ENCODE measurements around the gene ARRDC4.

The ARRDC4 gene, protein sequence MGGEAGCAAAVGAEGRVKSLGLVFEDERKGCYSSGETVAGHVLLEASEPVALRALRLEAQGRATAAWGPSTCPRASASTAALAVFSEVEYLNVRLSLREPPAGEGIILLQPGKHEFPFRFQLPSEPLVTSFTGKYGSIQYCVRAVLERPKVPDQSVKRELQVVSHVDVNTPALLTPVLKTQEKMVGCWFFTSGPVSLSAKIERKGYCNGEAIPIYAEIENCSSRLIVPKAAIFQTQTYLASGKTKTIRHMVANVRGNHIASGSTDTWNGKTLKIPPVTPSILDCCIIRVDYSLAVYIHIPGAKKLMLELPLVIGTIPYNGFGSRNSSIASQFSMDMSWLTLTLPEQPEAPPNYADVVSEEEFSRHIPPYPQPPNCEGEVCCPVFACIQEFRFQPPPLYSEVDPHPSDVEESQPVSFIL

DNA sequence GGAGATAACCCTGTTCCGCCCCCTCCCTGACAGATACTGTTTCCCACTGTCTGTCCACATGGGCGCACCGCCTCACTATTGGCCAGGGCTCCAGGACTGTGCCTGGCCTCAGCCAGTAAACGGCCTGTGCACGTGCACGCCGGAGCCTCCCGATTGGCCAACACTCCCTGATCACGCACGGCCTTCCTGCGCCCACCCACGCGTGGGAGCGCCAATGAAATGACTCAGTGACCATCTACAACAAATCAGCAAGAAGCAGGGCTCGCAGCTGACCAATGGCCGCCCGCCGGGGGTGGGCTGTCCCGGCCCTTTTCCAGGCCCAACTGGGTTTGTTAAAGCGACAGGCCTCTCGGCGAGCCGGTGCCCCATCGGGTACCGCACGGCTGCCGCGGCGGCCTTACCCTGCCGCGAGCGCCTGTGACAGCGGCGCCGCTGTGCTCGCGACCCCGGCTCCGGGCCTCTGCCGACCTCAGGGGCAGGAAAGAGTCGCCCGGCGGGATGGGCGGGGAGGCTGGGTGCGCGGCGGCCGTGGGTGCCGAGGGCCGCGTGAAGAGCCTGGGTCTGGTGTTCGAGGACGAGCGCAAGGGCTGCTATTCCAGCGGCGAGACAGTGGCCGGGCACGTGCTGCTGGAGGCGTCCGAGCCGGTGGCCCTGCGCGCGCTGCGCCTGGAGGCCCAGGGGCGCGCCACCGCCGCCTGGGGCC is at the start of gene ARRDC4:
TSS of gene ARRDC4 (plus strand) at position 340 of the 703 bp plus-strand sequence. CDS start at position 499, 159 bp downstream.
- peak; percentile 98 for DNase-seq

DNA sequence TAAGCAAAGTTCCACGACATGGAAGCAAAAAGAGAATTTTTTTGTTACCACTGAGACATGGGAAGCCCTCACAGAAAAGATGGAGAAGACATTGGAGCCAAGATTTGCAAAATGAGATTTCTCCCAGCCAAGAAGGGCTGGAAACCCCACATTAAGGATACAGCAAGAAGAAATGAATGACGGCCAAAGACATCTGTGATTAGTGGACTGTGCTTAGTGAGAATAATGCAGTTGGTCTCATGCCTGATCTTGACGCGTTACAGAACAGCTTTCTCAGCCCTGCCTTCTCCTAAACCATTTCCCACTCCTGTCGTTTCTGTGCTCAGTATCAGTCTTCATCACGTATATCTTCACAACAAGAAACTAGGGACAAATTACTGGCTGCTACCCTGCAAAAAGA is 45.8 kb upstream of the ARRDC4 start:
- DNase-seq = no peak

DNA sequence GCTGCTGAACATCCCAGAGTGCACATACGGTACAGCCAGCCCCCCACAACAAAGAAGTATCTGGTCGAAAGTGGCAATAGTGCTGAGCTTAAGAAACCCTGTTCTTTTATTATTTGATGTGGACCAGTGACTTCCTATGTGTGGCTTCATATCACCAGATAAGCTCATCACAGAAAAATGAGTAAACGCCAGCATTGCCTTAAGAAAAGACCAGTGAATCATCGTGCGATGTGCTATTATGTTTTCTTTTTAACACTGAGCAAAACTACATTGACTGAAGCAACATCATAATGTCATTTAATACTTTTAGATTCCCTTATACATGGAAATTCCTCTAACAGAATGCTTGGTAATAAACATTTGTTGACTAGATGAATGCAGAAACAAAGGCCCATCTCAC is 45.2 kb upstream of the ARRDC4 start:
- no peak for DNase-seq

DNA sequence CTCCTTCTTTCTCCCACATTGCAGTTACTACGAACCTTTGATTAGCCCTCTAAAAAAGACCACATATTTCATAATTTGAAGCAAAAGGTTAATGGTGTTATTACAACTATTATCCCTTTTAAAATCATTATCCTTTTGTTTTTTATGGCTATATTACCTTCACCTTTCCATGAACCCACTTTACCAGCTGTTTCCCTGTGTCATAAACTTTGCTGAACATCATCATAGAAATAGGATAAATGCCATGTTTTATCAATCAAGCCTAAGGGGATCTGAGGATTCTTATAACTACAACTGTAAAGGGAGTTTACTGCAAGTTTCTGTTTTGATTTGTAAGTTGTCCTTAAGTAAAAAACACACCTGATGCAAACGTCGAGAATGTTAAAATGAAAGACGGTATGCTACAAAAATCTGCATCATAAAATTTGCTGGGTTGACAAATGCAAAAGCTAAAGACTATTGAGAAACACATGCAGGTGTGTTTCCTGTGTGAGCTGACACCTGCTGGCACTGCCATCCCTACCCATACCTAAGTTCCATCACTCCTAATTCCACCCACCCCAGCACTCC is 39.1 kb upstream of the ARRDC4 start:
- DNase-seq = no peak

DNA sequence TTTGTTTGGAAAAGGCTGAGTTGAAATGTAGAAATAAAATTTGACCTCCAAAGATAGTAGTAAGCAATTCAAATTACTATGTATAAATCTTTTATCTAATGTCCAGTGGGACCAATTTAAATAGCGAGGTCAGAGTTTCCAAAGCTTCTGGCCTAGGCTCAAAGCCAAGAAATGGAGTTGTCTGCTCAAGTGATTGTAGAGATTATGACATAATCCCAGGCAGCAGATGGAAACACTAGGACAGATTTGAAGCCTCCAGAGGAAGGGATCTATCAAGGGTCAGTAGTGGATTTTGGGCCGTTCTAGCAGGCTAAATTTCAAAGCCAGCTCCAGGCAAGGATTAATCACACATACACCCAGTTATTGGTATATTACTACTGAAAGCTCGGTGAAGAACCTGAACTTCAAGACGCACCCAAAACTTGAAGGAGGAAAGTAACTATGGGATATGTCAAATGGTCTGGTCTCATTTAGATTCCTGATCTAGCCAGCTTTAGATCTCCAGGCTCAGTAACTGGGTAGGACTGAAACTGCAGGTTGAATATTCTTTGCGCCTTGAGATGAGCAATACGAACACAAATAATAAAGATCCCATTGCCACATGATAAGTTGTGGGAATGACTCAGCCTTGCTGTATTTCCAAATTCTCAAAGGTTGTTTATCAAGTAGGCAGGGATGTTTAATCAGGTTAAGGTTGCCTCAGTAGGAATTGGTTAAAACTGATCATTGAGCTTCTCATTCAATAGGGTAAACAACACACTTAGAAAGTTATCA is 30.9 kb upstream of the ARRDC4 start:
- no peak for DNase-seq

DNA sequence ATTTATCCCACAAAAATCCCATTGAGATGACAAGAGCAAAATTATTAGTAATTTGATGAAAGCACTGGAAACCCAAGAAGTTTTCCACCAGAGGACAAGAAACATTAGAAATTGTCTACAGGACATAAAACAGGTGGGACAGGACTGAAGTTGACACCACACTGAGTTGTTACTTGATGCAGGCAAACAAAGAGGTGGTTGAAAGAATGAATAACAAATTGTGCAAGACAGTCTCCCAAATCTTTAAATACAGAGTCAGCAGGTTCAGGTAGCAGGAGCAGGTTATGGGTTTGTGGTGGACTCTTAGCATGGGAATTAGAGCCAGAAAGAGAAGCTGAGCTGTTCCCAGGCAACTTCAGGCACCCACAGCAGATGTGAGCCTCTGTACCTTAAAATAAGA is 30.3 kb upstream of the ARRDC4 start:
- DNase-seq = no peak

DNA sequence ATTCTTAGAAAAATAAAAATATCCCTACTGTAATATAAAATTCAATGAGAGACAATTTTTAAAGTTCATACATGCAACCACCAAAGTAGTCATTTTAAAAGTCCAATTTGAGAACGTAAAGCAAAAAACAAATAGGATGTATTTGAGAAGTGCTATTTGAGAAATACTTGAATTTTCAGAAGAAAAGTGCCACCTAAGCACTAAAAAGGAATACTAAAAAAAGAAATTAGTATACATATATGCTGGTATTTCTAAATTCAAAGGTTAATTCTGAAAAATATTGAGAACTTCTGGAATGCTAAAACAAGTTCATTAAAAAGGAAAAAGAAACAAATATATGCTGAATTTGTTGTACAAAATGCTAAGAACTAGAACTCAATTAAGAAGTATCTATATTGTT is 29.2 kb upstream of the ARRDC4 start:
- no peak for DNase-seq

DNA sequence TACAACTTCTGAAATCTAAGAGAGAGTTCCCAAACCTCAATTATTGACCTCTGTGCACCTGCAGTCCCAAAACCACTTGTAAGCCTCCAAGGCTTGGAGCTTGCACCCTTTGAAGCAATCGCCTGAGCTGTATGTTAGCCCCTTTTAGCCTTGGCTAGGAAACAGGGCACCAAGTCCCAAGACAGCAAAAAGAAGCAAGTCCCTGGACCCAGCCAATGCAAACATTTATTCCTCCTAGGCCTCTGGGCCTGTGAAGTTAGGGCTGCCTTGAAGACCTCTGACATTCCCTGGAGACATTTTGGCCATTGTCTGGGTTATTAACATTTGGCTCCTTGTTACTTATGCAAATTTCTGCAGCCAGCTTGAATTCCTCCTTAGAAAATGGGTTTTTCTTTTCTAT is 26.9 kb upstream of the ARRDC4 start:
- no peak for DNase-seq

DNA sequence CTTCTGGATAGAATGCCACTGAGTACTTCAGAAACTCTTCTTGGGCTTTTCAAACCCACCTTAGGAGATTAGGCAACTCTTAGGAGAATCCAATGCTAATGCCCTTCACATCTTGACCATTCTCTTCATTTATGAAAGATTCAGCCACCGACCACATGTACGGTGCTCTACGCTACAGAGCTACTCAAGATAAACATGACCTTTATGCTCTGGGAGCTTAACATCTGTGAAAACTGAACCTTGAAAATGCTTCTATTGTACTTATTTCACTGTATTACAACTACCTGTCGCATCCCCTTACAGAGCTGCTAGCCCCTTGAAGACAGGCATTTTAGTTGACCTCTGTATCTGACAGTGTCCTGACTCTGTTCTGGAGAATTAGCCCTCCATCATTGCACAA is 19.5 kb upstream of the ARRDC4 start:
- DNase-seq = no peak

DNA sequence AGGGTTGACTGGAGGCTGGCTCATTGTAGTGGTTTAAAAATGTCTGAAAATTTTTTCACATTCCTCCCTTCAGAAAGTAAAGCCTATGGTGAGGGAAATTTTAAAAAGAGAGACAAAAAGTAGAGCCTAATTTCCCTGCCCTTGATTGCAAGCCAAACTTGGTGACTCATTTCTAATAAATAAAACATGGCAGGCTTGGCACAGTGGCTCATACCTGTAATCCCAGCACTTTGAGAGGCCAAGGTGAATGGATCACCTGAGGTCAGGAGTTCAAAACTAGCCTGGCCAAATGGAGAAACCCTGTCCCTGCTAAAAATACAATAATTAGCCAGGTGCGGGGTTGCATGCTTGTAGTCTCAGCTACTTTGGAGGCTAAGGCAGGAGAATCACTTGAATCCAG is 18.9 kb upstream of the ARRDC4 start:
- no peak for DNase-seq

DNA sequence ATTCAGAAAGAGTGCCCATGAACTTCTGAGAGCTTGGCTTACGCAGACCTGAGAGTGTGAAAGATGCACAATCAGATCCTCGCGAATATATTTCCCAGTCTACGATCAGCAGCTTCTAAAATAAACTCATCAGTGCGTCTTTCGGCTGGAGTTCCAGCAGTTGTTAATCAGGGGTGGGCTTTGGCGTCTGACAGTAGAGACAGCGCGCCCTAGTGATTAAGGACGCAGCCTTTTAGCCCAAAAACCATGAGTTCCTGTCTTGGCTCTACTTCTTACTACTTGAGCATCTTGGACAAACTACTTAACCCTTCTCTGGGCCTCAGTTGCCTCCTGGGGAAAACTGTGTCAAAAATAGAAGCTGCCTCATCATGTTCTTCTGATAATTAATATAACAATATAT is 15.8 kb upstream of the ARRDC4 start:
- no peak for DNase-seq

DNA sequence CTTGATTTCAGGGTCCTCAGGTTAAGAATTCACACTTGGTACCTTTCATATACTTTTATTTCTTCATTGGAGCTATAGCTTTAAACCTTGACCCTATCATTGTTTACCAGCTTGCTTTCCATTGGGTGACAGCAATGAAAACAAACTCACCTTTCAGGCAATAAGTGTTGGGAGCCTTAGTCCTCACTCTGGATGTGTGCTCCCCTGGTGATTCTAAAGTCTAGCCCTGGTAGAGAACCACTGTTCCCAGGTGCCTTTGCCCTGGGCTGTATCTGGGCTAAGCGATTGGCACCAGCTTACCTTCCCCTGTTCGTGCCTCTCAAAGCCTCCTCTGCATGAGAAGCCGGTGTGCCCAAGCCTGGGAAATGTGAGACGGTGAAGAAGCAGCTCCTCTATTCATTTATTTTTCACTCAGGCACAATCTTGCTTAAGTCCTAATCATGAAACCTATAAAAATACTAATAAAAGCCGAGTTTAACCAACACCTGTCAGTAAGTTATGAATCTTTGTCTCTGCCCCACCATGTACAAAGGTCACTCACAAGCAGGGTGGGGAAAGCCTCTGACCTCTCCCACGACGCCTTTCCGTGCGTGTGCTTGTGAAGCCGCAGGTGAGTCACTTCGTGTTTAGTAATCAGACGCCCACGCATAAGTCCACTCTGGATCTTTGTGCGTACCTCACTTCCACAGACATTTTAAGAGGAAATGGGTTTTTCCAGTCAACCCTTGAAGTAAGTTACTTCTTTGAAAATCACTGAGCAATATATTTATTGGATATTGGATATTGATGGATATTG is 12.8 kb upstream of the ARRDC4 start:
- DNase-seq = no peak

DNA sequence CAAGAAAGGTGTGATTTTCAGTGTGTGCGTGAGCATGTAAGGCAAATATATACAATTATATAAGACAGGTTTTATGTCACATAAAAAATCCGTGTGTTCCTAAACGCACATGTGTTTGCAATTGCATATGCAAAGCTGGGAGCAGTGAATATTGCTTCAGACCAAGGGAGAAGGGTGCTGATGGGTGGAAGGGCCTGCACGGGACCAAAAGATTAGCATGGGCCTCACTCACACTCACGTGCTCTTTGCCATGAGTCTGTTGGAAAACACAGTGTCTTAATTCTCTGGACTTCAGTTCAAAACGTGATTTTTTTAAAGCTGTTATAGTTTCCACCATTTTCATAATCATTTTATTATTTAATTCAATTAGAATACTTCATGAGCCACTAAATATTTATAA is 7.2 kb upstream of the ARRDC4 start:
- no peak for DNase-seq

DNA sequence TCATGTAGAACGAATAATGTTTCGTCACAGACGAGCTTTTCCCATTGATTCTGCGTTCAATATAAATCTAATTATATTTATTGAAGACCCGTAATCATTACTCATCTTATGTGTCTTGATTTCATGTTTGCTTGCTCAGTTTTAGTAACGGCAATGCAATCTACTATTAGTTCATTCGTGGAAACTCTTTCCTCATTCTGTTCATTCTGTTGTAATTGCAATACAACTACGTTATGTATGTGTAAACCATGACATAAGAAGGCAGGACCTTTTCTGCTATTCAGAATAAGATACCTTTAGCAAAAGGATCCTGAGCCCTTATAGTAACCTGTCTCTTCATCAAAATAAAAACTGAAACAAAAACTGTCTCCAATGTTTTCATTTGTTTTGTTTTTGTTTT is 6.8 kb upstream of the ARRDC4 start:
- DNase-seq = no peak

DNA sequence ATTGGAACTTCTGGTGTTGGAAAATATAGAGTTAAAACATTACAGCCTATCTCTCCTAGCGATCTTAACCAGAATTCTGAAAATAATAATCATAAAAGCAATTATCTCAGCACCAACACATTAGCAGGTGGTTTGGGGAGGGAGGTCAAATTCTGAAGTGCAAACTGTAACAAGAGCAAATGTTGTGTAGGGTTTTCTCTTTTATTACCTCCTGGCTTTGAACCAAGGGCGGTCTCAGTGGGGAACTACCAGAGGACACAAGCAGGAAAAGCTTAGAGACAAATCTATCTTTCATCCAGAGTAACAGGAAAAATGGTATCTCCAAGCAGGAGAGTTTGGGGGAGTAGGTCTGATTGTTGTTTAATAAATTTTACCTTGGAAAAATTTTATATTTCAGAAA is 5.5 kb upstream of the ARRDC4 start:
- no peak for DNase-seq

DNA sequence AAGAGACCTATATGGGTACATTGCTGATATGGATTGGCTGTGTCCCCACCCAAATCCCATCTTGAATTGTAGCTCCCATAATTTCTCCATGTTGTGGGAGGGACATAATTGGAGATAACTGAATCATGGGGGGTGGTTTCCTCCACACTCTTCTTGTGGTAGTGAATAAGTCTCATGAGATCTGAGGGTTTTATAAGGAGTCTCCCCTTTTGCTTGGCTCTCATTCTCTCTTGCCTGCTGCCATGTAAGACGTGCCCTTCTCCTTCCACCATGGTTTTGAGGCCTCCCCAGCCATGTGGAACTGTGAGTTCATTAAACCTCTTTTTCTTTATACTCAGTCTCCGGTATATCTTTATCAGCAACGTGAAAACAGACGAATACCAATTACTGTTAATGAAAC is 5.0 kb upstream of the ARRDC4 start:
- no peak for DNase-seq

DNA sequence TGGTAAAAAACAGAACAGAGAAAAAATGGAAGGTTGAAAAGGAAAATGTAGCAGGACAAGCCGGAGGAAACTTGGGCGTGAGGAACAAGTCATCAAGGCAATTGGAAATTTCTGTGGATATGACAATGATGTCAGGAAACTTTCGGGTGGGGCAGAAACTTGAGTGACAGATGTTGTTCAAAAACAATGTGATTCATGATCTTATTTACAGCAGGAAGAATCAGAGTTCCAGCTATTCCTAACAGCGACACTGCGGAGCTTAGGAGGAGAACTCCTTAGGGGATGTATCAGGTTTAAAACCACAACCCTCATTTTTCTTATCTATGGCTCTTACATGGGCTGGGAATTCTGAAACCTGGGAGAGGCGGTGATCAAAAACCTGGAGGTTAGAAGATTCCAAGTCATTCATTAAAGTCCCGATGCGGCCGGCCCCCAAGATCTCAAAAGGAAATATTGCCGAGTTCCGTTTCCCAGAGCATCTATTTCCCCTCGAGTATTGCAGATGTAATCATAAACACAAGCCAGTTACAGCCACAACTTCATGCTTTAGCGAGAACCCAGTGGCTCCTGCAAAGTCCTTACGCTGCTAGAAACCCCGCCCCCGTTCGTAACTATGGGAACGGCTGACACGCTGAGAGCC is 659 bp upstream of the ARRDC4 start:
- DNase-seq = no peak

DNA sequence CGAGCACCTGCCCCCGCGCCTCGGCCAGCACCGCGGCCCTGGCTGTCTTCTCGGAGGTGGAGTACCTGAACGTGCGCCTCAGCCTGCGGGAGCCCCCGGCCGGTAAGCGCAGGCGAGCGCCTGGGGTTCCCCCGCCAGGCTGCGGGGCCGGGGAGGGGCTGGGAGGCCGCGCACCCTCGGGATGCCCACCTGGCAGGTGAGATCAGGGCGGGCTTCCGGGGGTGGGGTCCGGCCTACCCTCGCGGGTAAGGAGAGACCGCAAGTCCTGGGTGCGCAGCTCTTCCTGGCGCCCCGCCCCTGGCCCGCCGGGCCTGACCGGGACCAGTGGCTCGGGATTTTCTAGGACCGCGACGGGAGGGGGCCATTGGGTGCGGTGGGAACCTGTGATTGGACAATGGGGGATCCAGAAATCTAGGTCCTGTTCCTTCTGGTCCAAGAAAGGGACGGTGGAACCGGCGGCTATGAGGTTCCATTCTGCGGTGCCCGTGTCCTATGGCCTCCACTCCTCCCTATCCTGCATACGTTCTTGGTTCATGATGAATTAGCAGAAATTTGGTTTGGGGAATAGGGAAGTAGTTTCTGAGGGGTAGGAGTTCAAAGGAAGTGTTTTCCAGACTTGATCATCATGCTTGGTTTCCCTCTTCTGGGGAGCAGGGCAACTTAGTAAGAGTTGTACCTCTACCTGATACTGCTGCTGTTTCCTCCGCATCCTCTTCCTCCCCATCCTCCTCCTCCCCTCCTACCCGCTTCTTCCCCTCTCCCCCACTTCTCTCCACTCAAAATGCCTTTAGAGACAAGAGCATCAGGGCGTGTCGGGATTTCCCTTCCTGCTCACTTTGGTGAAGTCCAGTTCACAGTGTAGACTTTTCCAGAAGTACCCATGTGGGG is 808 bp downstream of the ARRDC4 start:
- peak; percentile 45 for DNase-seq

DNA sequence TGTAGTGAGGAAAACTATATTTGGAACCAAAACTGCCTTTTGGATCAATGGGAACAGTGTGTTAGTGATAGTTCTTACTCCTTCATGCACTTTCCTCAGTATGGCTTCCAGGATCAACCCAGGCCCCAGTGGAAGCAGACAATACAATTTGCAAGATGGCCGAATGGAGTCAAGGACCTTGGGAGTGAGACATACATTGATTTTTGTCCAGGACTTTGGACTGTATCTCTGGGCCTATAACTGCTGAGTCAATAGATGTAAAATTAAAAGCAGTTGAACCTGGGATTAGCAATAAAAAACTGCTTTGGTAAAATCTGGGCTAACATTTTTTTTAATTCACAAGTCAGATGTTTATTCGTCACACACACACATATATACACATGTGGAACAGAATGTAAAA is 1.8 kb downstream of the ARRDC4 start:
- no peak for DNase-seq

DNA sequence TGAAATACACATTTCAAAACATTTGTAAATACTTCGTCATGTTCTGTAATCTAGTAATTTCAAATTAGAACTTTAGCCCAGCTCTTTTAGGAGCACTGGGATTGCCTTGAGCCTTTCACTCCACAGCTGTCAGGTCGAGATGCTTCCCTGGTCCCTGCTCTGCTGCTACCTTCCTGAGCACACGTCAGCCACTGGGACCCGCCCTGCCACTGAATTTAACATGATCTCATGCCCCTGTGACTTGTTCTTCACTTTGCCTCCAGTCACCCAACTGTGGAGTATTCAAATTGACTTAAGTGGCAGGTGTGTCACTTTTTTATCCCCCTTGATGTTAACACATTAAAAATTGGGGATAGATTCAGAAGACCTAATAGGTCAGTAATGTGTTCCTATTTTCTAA is 3.3 kb downstream of the ARRDC4 start:
- no peak for DNase-seq

DNA sequence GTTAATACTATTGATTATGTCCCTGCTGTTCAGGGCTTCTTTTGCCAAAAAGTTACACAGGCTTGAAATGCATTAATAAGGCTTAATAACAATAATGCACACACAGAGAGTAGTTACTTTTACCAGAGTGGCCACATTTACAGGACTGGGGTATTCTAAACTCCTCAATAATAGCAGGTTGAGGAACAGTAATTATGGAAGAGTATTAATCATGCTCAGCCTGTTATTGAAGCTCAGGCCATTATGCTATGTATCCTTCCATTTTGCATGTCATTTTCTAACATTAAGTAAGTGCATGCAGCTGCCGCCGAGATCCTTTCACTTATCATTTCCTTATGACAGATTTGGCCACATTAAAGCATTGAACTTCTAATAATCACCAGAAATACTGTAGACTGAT is 5.7 kb downstream of the ARRDC4 start:
- DNase-seq = no peak

All from T1000 (cell line).